ENCODE results near the gene TAF1C.

DNA sequence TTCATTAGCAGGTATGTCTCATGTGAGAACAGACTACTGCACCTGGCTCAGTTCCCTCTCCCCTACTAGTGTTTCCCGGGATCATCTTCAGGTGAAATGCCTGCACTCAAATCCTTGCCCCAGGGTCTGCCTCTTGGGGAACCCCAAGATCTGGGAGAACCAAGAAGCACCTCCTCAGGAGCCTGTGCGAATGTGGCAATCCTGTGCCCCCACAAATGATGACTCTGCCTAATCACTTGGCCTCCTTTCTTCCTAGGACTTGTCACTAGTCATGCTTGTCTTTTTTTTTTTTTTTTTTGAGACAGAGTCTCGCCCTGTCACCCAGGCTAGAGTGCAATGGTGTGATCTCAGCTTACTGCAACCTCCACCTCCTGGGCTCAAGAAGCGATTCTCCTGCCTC lies 25.8 kb upstream of the TAF1C start:
- TF ChIP-seq, protein P1, sequence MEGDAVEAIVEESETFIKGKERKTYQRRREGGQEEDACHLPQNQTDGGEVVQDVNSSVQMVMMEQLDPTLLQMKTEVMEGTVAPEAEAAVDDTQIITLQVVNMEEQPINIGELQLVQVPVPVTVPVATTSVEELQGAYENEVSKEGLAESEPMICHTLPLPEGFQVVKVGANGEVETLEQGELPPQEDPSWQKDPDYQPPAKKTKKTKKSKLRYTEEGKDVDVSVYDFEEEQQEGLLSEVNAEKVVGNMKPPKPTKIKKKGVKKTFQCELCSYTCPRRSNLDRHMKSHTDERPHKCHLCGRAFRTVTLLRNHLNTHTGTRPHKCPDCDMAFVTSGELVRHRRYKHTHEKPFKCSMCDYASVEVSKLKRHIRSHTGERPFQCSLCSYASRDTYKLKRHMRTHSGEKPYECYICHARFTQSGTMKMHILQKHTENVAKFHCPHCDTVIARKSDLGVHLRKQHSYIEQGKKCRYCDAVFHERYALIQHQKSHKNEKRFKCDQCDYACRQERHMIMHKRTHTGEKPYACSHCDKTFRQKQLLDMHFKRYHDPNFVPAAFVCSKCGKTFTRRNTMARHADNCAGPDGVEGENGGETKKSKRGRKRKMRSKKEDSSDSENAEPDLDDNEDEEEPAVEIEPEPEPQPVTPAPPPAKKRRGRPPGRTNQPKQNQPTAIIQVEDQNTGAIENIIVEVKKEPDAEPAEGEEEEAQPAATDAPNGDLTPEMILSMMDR (conservative IDR thresholded peaks at IDR 0.05; ENCODE audit: low read length), result no peak
- TF ChIP-seq EZH2phosphoT487 (IDR thresholded peaks at IDR 0.05; ENCODE audit: borderline replicate concordance), result no peak
